Daoy (cell line): ENCODE measurements around the gene NID2. TPM values are rescaled to one million over a fixed set of nuclear protein-coding genes. Genes with fewer than 3 reads are reported as not detected.

ENCODE experiments used
- DNase-seq: peaks from one replicate; pipeline ENCODE4 v3.0.0-alpha.2; 2015; ENCODE audit warnings: low read depth
- total RNA-seq: library from RNA; depleted of rRNA; stranded (reverse); fragments of >200 nt; shearing (Covaris generic); gene quantifications from 2 replicates; pipeline ENCODE4 v1.2.3, GENCODE V29; 2014

Gene NID2
- total RNA-seq, 1 experiment from 2014 or later, result 9.9 TPM

- no peak for DNase-seq
Measured at GRCh38 chr14:52058341-52058740, 10.5 kb downstream of the NID2 start.

DNA sequence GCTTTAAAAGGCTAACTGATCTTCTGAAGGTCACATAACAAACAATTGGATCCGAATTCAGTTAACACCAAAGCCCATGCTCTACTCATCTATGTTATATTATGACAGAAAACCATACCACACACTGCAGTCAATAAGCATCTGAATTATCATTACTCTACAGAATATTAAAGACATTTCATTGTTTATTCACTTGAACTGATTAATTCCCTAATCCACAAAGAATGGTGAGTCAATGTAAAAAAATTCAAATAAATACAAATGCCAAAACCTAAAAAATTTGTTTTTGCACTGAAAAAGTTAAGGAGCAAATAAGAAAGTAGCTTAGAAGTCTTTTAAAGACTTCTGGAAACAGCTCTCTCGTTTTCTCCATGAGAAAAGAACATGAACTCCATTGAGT is 13.7 kb downstream of the NID2 start:
- DNase-seq, result no peak

GRCh38 chr14:52054678-52055077 is 14.2 kb downstream of the NID2 start:
- DNase-seq, result no peak

DNA sequence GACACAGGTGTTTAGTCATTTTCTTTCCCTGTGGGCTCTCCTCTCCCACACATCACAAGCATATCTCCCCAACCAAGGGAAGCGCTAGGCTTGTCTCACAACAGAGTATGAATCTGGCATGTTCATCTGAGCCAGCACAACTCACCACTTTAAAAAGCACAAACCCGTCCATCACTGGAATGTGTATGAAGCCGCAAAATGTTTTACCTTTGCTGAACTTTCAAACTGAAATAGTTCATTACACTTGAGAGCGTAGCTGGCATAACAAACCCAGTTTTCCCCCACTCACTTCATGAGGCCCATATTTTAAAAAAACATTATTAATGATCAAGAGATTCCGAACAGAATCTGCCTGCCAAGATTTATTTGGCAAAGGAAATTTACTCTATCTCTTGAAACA is 15.8 kb downstream of the NID2 start:
- no peak for DNase-seq

DNA sequence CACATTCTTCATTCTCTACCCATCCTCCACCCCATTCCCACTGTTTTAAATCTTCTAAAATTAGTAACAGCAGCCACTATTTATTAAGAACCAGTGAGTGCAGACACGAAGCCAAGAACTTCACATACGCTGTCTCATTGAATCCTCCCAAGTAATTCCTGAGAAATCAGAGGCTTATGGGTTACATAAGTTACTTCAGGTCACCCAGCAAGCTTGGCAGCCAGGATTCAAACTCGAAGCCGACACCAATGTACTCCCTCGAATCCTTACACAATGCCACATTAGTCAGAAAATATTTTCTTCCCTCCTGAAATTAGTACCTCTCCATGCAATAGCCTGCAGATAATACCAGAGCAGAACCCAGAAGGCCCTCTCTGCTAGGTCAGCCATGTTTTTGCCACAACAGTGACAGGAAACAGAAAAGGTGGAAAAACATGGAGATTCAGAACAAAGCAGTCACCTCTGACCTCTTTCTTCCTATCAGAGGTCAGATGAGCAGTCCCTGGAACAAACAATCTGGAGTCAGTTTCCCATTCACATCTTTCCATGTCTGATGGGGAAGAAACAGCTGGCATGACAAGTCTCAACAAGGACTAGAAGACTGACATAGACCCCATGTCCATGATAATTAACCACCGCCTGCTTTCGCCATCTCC is 16.4 kb downstream of the NID2 start:
- no peak for DNase-seq

GRCh38 chr14:52051871-52052270 is 17.0 kb downstream of the NID2 start:
- peak; percentile 30 for DNase-seq

- DNase-seq, result no peak
Measured at GRCh38 chr14:52051251-52051650, 17.6 kb downstream of the NID2 start.

DNA sequence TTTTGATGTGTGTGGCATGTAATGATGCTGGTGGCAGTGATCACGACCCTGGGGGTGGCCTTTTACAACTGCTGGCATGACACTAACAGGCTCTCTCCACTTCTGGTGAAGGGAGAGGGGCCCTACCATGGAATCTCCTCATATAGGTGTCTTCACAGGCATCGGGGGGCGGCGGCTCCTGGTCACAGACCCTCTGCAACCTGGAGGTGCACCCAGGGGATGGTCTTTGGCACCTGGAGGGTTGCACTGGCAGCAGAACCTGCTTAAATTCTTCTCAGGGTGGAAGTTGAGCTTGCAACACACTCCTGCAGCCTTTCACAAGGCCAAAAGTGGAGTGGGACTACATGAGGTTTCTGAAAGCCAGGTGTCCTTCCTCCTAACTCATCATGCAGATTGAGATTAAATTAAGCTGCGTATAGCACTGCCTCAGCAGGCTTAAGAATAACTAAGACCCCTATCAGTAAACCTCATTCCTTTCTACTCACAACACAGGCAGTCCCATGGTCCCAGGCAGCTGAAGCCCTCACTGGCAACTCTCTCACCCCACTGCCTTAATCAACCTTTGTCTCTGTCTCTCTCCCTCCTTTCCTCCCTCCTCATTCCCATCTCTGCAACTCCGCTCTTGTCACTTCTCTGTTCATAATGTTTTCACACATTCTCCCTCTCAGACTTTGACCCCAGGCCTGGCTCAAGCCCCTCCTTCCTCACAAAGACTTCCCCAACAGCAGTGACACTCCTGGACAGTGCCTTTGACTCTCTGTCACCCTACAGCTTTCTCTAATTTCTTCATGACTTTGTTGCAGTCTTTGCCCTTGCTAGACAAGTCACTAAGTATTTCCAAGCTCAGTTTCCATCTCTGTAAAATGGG is 18.9 kb downstream of the NID2 start:
- DNase-seq, result no peak

- no peak for DNase-seq
Measured at GRCh38 chr14:52049271-52049670, 19.6 kb downstream of the NID2 start.

- DNase-seq, result peak; percentile 70
Measured at GRCh38 chr14:52048641-52049204, 20.1 kb downstream of the NID2 start.

- no peak for DNase-seq
Measured at GRCh38 chr14:52048116-52048515, 20.7 kb downstream of the NID2 start.

DNA sequence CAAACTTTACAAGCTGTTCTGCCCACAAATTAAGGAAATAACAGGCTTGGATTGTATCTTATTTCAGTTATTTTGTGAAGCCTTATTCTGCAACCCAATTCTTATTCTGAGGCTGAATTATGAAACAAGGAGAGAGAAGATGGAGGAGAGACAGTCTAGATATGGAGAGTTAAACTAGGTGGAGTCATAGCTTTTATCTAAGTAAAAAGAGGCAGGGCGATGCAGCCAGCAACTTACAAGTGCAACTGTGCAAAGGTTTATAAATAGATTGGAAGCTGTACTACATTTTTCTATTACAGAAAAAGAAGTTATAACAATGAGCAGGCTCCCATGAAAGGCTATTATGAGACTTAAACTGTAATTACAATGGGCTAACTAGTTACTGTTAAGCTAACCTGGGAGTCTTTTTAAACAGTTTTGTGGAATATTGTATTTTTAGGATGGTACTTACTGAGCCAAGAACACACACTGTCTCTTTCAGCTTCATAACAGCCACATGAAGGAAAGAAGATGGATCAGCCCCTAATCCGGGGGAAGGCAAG is 22.4 kb downstream of the NID2 start:
- no peak for DNase-seq

- peak; percentile 67 for DNase-seq
Measured at GRCh38 chr14:52044791-52045522, 23.9 kb downstream of the NID2 start.

- DNase-seq, result peak; percentile 63
Measured at GRCh38 chr14:52043690-52044089, 25.2 kb downstream of the NID2 start.

GRCh38 chr14:52042371-52043289 is 26.2 kb downstream of the NID2 start:
- no peak for DNase-seq

- no peak for DNase-seq
Measured at GRCh38 chr14:52040598-52040997, 28.3 kb downstream of the NID2 start.

- no peak for DNase-seq
Measured at GRCh38 chr14:52039124-52039815, 29.6 kb downstream of the NID2 start.

GRCh38 chr14:52033101-52033642 is 35.7 kb downstream of the NID2 start:
- DNase-seq, result no peak

- DNase-seq, result peak; percentile 27
Measured at GRCh38 chr14:52032204-52032801, 36.6 kb downstream of the NID2 start.
